ENCODE results near the gene PPP6R2. TPM values are rescaled to one million over a fixed set of nuclear protein-coding genes. Genes with fewer than 3 reads are reported as not detected.
A peak's percentile ranks its signal among the peaks of the same experiment; 100 is the strongest.

The PPP6R2 gene
- total and polyA plus RNA-seq, 9 of the 15 experiments (the other 6 are each of a cell fraction or from before 2014, with no cell fraction given), result 0.32 to 39.8 (median 21.4) TPM

GRCh38 chr22:50341977-50342650 lies 1.0 kb upstream of the PPP6R2 start (continued):
- TF ChIP-seq XRCC3 (IDR thresholded peaks at IDR 0.05) (no peak), XRCC5 (IDR thresholded peaks at IDR 0.05; ENCODE audit: low read depth, low read length) (peak; percentile 85), EP300 (IDR thresholded peaks at IDR 0.05; ENCODE audit: low read length) (0 out of 2 replicates have a peak, but pooled peaks have one; percentile 4), KDM4B (IDR thresholded peaks at IDR 0.05; ENCODE audit: borderline replicate concordance in 2 of 2, low read depth in 1 of 2) (no peak), CBX5 (IDR thresholded peaks at IDR 0.05; ENCODE audit: borderline replicate concordance, low read depth) (no peak), HDGF (IDR thresholded peaks at IDR 0.05) (no peak), SNIP1 (IDR thresholded peaks at IDR 0.05; ENCODE audit: low read depth) (no peak), ZNF766 (CRISPR knock-in tag; conservative IDR thresholded peaks at IDR 0.05) (no peak), RCOR1 (IDR thresholded peaks at IDR 0.05; ENCODE audit: borderline replicate concordance in 1 of 2, low read depth in 2 of 2, low read length in 2 of 2) (peak in 1 of 2 experiments; percentile 47; a peak in 1 of 4 replicates), REST (IDR thresholded peaks at IDR 0.05; ENCODE audit: borderline replicate concordance) (peak; percentile 71), REST (CRISPR knock-in tag; IDR thresholded peaks at IDR 0.05; ENCODE audit: low read depth) (no peak), ZBTB7A (IDR thresholded peaks at IDR 0.05; ENCODE audit: borderline replicate concordance, control insufficient read depth, low read depth, low read length) (no peak), TFAP4 (CRISPR knock-in tag; IDR thresholded peaks at IDR 0.05; ENCODE audit: borderline replicate concordance) (peak; percentile 92), ATF2 (CRISPR knock-in tag; IDR thresholded peaks at IDR 0.05) (no peak), ZBED1 (IDR thresholded peaks at IDR 0.05) (no peak), MNT (conservative IDR thresholded peaks at IDR 0.05) (0 out of 4 replicates have a peak, but pooled peaks of 1 of the 2 experiments have one; percentile 39), L3MBTL2 (IDR thresholded peaks at IDR 0.05) (peak; percentile 27)
